HG03045 (cell line): ENCODE measurements around the gene CTNNA3.

ENCODE experiments used
- ATAC-seq: cut with Tn5 transposase; IDR thresholded peaks from one replicate; pipeline ENCODE4 v1.9.1; 2021; ENCODE audit warnings: mild to moderate bottlenecking, moderate library complexity; ENCODE audit not compliant: unreplicated experiment

The CTNNA3 gene

DNA sequence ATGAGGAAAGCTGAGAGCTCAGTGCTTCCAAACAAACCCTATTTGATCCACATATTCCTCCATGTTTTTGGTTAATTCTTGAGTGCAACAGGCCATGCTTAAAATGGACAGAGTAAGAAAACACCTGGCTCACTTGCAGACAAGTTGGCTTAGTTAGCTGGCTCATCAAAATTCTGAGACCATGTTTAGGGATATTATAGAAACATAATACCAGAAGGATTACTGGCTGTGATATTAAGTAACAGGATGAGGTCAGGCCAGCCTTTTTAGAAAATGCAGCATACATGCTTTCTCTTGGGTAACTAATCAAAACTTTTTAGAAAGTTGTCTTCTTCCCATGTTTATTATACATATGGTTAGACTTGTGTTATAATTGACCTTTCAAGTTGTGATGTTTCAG is 1637.4 kb downstream of the CTNNA3 start:
- no peak for ATAC-seq

GRCh38 chr10:66049335-66049734 is 1646.7 kb downstream of the CTNNA3 start:
- no peak for ATAC-seq

DNA sequence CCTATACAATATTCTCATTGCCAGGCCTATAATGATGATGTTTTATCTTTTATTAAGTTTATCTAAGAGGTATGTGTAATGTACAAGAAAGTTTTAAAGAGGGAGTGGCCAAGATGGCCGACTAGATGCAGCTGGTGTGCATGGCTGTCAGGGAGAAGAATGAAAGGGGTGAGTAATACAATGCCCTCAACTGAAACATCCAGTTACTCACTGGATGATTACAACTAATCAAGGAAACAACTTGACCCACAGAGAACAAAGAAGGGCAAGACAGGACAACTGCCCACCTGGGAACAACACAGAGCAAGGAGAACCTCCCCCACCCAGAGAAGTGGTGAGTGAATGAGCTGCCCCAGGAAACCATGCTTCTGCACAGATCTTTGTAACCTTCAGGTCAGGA is 1650.1 kb downstream of the CTNNA3 start:
- no peak for ATAC-seq

DNA sequence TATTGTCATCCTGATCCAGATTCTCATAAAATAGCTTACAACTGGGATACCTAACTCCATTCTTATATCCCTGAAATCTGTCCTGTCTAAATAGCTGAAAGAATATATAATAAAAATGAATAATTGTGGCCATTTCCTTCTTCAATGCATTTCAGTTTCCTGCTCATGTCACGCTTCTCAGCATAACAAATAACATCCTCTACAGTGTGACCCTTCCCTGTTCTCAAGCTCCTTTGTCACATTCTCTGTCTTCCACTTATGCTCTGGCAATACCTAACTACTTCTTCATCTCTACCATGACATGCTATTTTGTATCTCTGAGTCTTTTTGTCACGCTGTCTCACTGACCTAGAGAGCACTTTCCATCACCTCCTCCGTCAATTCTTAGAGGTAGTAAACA is 1654.2 kb downstream of the CTNNA3 start:
- ATAC-seq, result no peak

DNA sequence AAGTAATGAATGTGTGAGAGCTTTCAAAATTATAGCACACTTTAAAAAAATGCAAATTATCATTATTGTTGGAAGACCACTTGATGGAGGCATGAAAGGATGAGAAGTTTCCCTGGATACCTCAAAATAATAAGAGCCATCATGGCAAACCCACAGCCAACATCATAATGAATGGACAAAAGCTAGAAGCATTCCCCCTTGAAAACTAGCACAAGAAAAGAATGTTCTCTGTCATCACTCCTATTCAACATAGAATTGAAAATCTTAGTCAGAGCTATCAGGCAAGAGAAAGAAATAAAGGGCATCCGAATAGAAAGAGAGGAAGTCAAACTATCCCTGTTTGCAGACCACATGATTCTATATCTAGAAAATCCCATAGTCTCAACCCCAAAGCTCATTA is 1657.4 kb downstream of the CTNNA3 start:
- no peak for ATAC-seq

DNA sequence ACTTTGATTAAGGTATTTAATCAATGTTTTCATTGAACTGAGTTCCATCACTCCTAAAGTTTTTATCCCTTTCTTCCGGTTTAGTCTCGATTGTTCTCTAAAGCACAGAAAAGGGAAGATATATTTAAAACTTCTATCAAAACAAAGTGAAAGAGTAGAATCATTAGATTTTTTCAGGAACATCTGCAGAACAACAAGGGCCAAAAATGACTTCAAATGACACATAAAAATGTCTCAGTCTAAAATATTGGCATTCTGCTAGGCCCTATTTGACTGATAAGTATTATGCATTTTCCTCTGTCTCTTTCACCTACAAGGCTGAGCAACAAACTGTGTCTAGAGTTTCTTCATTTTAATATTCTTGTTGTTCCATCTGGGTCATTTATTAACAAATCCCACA is 1669.7 kb downstream of the CTNNA3 start:
- no peak for ATAC-seq

- no peak for ATAC-seq
These were observed 1670.8 kb downstream of the CTNNA3 start for GRCh38 chr10:66025186-66025585.

- no peak for ATAC-seq
These were observed 1674.6 kb downstream of the CTNNA3 start for GRCh38 chr10:66021423-66021822.

GRCh38 chr10:66008221-66008620 is 1687.8 kb downstream of the CTNNA3 start:
- no peak for ATAC-seq

- ATAC-seq, result no peak
These were observed 1689.6 kb downstream of the CTNNA3 start for GRCh38 chr10:66006411-66006810.

DNA sequence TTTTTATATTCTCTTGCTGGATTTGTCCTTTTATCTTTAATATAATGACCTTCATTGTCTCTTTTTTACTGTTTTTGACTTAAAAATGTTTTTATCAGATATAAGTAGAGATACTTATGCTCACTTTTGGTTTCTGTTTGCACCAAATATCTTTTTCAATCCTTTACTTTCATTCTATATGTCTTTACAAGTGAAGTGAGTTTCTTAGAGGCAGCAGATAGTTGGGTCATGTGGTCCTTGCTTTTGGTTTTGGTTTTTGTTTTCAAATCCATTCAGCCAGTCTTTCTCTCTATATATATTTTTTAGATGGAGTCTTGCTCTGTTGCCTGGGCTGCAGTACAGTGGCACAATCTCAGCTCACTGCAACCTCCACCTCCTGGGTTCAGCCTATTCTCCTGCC is 1702.5 kb downstream of the CTNNA3 start:
- ATAC-seq, result no peak

- no peak for ATAC-seq
These were observed 1727.1 kb downstream of the CTNNA3 start for GRCh38 chr10:65968871-65969270.

GRCh38 chr10:65968437-65968836 is 1727.6 kb downstream of the CTNNA3 start:
- no peak for ATAC-seq

- no peak for ATAC-seq
These were observed 1731.8 kb downstream of the CTNNA3 start for GRCh38 chr10:65964205-65964604.

DNA sequence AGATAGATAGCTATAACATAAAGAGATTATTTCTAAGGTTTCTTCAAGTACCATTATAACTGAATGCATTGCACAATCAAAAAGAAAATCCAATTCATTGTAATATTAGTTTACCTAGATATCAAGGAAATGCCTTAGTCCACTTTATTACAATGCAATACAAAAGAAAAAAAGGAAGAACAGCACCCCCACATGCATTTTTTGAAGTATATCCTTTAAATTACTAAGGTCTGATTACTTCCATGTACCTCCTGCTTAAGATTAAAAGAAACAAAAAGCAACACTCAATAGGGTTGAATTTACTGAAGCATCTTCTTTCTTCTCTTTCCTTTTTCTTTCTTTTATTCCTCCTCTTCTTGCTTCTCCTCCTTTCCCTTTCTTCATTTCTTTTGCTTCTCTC is 1743.9 kb downstream of the CTNNA3 start:
- ATAC-seq, result no peak

- no peak for ATAC-seq
These were observed 1745.9 kb downstream of the CTNNA3 start for GRCh38 chr10:65950075-65950474.

DNA sequence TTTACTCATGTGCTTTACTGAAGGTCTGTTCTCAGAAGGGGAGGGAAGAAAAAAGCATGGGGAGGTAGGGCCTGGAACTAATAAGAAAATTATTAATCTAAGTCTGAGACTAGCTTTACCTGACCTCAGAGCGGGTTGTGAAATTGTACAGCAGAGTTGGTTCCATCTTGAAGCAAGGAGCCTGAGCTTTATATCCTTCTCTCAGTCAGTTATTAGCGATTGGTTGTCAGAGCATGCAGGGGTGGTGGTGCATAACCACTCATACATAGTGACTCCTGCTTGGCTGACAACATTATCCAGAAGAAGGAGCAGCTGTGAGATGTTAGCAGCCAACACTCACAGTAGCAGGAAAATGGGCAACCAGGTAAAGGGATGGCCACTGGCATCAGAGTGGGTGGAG is 1746.5 kb downstream of the CTNNA3 start:
- ATAC-seq, result no peak

DNA sequence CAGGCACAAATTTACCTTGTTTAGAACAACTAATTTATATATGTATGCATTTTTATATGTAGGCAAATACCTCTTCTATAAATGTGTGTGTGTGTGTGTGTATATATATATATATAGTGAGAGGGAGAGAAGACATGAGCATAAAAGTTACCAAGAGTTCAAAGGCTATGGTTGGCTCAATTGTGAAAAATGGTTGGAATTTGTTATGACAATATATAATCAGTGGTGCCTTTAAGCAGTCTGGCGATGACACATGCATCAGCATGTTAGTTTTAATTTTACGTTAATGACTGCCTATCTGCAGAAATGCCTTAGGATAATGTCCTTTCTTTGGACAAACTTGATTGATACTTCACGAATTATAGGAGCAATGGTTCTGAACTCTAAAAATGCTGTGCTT is 1750.9 kb downstream of the CTNNA3 start:
- ATAC-seq, result no peak

DNA sequence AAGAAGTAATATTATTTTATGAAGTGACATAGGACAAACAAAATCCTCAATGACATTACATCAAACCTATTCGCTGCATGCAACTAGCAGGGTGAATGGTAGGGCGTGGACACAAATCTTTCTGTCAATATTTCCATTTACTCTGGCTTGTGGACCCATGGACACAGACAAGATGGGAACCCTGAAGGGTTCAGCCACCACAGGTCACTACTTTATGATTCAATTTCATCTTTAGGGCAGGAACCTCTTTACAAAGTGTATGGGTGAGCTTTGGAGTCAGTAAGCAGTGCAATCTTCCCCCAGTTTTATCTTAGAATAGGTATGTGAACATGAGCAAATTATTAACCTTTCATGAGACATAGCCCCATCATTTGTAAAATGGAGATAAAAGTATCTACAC is 1752.5 kb downstream of the CTNNA3 start:
- ATAC-seq, result no peak

DNA sequence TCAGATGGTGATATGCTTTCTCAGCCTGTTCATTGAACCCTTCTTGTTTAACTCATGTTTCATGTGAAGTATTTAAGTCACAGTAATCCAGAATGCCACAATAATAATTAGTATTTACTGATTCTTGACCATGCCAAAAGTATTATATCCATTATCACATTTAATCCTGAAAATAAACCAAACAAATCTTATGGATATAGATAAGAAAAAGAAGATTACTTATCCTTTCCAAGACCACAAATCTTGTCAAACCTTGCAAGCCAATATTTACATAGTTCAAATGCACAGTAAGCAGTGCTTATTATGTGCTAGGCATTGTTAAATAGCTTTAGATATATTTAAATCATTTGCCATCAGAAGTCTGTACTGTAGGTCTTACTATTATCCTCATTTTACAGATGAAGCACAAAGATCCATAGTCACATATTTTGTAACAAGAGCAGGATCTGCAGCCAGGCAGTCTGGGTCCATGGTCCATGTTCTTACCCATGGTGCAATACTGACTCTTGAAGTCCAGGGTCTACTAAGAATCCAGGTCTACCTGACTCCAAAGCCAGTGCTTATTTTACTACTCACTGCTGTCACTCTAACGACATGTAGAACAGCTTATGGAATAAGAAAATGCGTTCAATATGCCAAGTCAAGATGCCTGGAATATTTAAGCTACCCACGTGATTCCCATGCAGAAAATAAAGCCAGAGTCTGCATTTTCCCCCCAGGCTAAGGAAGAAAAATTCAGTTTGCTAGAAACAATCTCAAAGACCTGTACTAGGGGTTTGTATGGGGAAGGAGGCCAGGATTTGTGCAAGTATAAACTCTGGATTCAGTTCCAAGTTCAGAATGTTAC is 1755.0 kb downstream of the CTNNA3 start:
- no peak for ATAC-seq

DNA sequence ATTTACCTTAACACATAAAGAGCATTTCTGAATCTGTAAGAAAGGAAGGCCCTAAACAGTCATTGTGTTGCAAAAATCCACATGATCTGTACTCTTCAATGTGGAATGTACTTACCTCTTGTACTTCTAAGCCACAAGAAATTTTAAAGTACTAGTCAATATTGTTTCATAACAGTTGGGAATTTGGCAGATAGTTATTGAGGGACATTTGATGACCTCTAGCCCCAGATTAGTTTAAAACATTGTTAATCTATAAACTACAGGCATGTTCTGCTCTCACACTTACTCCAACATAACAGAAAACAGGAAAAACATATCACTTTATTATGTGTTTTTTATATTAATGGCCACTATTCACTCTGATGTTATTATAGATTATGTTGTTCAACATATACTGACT is 1755.9 kb downstream of the CTNNA3 start:
- no peak for ATAC-seq

DNA sequence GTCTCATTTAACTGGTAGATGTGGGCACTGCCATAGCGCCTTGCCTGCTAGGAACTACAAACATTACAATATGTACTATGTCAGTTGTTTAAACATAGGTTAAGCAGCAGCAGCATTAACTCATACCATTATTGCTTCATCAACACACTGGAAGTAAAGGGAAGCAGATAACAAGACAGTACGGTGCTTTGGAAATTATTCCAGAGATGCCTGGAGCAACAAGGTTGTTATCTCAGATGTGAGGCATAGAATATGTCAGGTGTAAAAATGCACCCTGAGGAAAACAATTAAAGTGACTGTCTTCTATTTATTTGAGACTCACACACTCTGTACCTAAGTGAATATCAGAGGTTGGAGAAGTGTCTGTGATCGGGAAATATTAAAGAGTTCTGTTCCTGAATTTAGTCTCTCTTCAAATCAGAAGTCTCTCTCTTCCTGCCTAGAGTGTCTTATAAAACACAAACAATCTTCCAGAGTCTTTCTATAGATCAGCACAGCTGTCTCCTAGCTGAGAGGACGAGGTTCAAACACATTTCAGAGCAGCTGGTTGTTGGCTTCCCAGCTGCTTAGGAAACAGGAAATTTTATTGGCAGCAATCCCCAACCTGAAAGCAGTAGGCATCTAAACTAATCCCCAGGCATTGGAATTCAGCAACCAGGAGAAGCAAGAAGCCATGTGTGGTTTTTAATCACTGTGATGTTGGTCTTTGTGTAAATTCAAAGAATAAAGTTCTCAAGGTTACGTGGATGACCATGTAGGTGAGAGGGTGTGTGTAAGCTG is 1764.5 kb downstream of the CTNNA3 start:
- ATAC-seq, result no peak
